K562 (cell line): ENCODE measurements around the gene ZNF566. TPM values are rescaled to one million over a fixed set of nuclear protein-coding genes. Genes with fewer than 3 reads are reported as not detected.

Experiments used
- ATAC-seq: fragments of 200-7000 bp; cut with Tn5 transposase; 3 replicates; pipeline ENCODE4 v1.9.1; 2020; ENCODE audit warnings: moderate library complexity
- BruUV-seq: library from RNA; stranded (reverse); fragments of 400-500 nt; replicated peaks from 2 replicates; lab custom pipeline; 2021; lab: Mats Ljungman, UMichigan
- CTCF ChIA-PET: fragments of 300-600 bp; formaldehyde crosslinking; extraction: SDS; loops from one replicate; lab custom pipeline; 2021; ENCODE audit warnings: low intra/inter-chr PET ratio; lab: Yijun Ruan, JAX
- POLR2A ChIA-PET: fragments of 300-600, 350-650 bp; sonication (Branson Sonifier 250); formaldehyde crosslinking; extraction: SDS; loops from one replicate; lab custom pipeline; 2021; ENCODE audit warnings: antibody characterized with exemption, inconsistent platforms; lab: Yijun Ruan, JAX
- DNase-seq, 4 experiments: peaks; one replicate each; pipeline versions ENCODE4 v3.0.0 to v3.0.0-alpha.2; 2011 to 2018; ENCODE audit warnings: low spot score in 3 of 4, mixed read lengths in 3 of 4; ENCODE audit errors: extremely low read depth in 1 of 4
- FAIRE-seq: peaks from 2 replicates; lab custom pipeline; 2011; peaks lifted over from hg19 to GRCh38; lab: Jason Lieb, UNC
- H2AFZ ChIP-seq: 2 replicates; pipeline ENCODE4 v1.6.0; 2011; ENCODE audit warnings: low read depth, low read length, control low read depth, inconsistent platforms
- H3K27ac ChIP-seq: fragments of 200-600 bp; 3 replicates; pipeline ENCODE4 v1.8.0; 2011; ENCODE audit warnings: low read depth, mild to moderate bottlenecking, control low read depth, inconsistent platforms, low read length, moderate library complexity, mixed read lengths; ENCODE audit errors: extremely low read depth
- H3K27me3 ChIP-seq, 2 experiments: fragments of 300-600 bp in 1 of 2; 2 replicates in 1 of 2; 3 replicates in 1 of 2; pipeline versions ENCODE4 v1.6.0 to v1.8.0; 2011; ENCODE audit warnings: inconsistent platforms in 2 of 2, low read length in 2 of 2, mild to moderate bottlenecking in 1 of 2, mixed read lengths in 1 of 2, moderate library complexity in 1 of 2; ENCODE audit not compliant: control insufficient read depth in 2 of 2, insufficient read depth in 2 of 2
- H3K36me3 ChIP-seq: fragments of 300-600 bp; 3 replicates; pipeline ENCODE4 v1.8.0; 2011; ENCODE audit warnings: mild to moderate bottlenecking, low read length, inconsistent platforms; ENCODE audit not compliant: control insufficient read depth, insufficient read depth
- H3K4me1 ChIP-seq, 2 experiments: fragments of 200-600 bp in 1 of 2; replicated peaks in 1 of 2; 2 replicates in 1 of 2; 3 replicates in 1 of 2; pipeline versions ENCODE4 v1.5.1 to v1.8.0; 2011; ENCODE audit warnings: inconsistent platforms in 2 of 2, low read length in 2 of 2, mild to moderate bottlenecking in 1 of 2, mixed read lengths in 1 of 2, moderate library complexity in 1 of 2; ENCODE audit not compliant: control insufficient read depth in 2 of 2, insufficient read depth in 2 of 2
- H3K4me2 ChIP-seq: 2 replicates; pipeline ENCODE4 v1.6.1; 2011; ENCODE audit warnings: low read length, control low read depth, inconsistent platforms, mixed read lengths; ENCODE audit not compliant: insufficient read depth
- H3K4me3 ChIP-seq: fragments of 200-600 bp; sonication (generic), shearing (Covaris generic); 2 replicates; pipeline ENCODE4 v1.5.1; 2016; ENCODE audit warnings: control low read depth, inconsistent platforms
- H3K79me2 ChIP-seq: fragments of 200-600 bp; 3 replicates; pipeline ENCODE4 v1.8.0; 2011; ENCODE audit warnings: low read length, inconsistent platforms; ENCODE audit not compliant: control insufficient read depth, insufficient read depth
- H3K9ac ChIP-seq, 2 experiments: 2 replicates each; pipeline versions ENCODE4 v1.6.0 to v1.6.1; 2011; ENCODE audit warnings: low read depth in 2 of 2, low read length in 2 of 2, control low read depth in 1 of 2, inconsistent platforms in 1 of 2, mild to moderate bottlenecking in 1 of 2, mixed read lengths in 1 of 2; ENCODE audit not compliant: insufficient read depth in 1 of 2
- H3K9me1 ChIP-seq: one replicate; pipeline ENCODE4 v1.6.0; 2011; ENCODE audit warnings: inconsistent platforms, mild to moderate bottlenecking, low read length, moderate library complexity; ENCODE audit not compliant: control insufficient read depth, insufficient read depth
- H3K9me3 ChIP-seq: replicated peaks from 2 replicates; pipeline ENCODE4 v1.5.1; 2011; ENCODE audit warnings: low read depth, low read length, inconsistent platforms; ENCODE audit not compliant: control insufficient read depth, insufficient read depth
- H4K20me1 ChIP-seq: replicated peaks from 2 replicates; pipeline ENCODE4 v1.6.1; 2011; ENCODE audit warnings: low read length, inconsistent platforms, mixed read lengths; ENCODE audit not compliant: control insufficient read depth, insufficient read depth
- E2F5 ChIP-seq: sonication (generic); formaldehyde crosslinking; IDR thresholded peaks from 2 replicates; pipeline ENCODE4 v1.8.0; 2022; ENCODE audit warnings: mild to moderate bottlenecking, missing genetic modification reagents
- GABPB1 ChIP-seq: sonication (generic); formaldehyde crosslinking; IDR thresholded peaks from 2 replicates; pipeline ENCODE4 v1.8.0; 2022; ENCODE audit warnings: mild to moderate bottlenecking, missing genetic modification reagents
- MED1 ChIP-seq: sonication (generic); formaldehyde crosslinking; IDR thresholded peaks from 2 replicates; pipeline ENCODE4 v1.8.1; 2023; ENCODE audit warnings: missing genetic modification reagents, borderline replicate concordance
- SAFB2 ChIP-seq: fragments of 200-400 bp; formaldehyde crosslinking; IDR thresholded peaks from 2 replicates; pipeline ENCODE4 v1.6.1; 2018; ENCODE audit warnings: borderline replicate concordance, low read length, low read depth, moderate library complexity; ENCODE audit not compliant: severe bottlenecking
- SMARCE1 ChIP-seq: fragments of 450-650 bp; IDR thresholded peaks from 2 replicates; pipeline ENCODE4 v1.7.1; 2016; ENCODE audit warnings: mild to moderate bottlenecking
- ZBTB1 ChIP-seq: sonication (generic); formaldehyde crosslinking; IDR thresholded peaks from 2 replicates; pipeline ENCODE4 v1.8.1; 2023; ENCODE audit warnings: missing genetic modification reagents, low read depth, mild to moderate bottlenecking, borderline replicate concordance
- ZNF212 ChIP-seq: fragments of 450-650 bp; formaldehyde crosslinking; IDR thresholded peaks from 2 replicates; pipeline ENCODE4 v1.4.0; 2020; ENCODE audit warnings: mild to moderate bottlenecking
- ZNF655 ChIP-seq: fragments of 250-450 bp; sonication (Bioruptor Pico); IDR thresholded peaks from 2 replicates; pipeline ENCODE4 v1.5.0; 2021
- WGBS: fragments of 100-300 bp; shearing (Covaris generic); methylation state at CpG from one replicate; pipeline ENCODE4 v1.1.6; 2016; ENCODE audit warnings: low coverage, mixed read lengths; ENCODE audit not compliant: insufficient coverage; ENCODE audit errors: missing lambda C conversion rate; 5-methylcytosine and 5-hydroxymethylcytosine counted together
- in situ Hi-C: fragments of 300-500 bp; cut with MboI; formaldehyde crosslinking; loops from 4 replicates; pipeline ENCODE4 v1.15.0; 2018; ENCODE audit warnings: inconsistent platforms, mixed read lengths
- intact Hi-C: fragments of 100-400 bp; cut with micrococcal nuclease; formaldehyde crosslinking; loops from 2 replicates; pipeline ENCODE4 v1.14.2; 2022
- polyA plus RNA-seq, 8 experiments: library from polyadenylated mRNA; depleted of rRNA in 4 of 8; stranded (reverse) in 5 of 8; unstranded in 3 of 8; fragments of >200 nt; fragmentation: Nextera tagmentation in 2 of 8; fragmentation: Illumina TruSeq in 1 of 8; extraction: Ambion mirVana in 2 of 8; extraction: Trizol in 1 of 8; gene quantifications; 2 replicates each; pipeline versions ENCODE4 v1.2.1 to v1.2.3, GENCODE V29; 2011 to 2014; ENCODE audit warnings: inconsistent platforms in 1 of 8, missing spikeins in 1 of 8
- total RNA-seq, 7 experiments: library from RNA; depleted of rRNA in 6 of 7; stranded (reverse); fragments of >200 nt in 6 of 7; fragmentation: Illumina TruSeq in 2 of 7; extraction: Trizol in 2 of 7; gene quantifications; 2 replicates each; pipeline versions ENCODE4 v1.2.1 to v1.2.3, GENCODE V29; 2011 to 2021; ENCODE audit warnings: low replicate concordance in 1 of 7

Gene ZNF566
- total and polyA plus RNA-seq, 9 of the 15 experiments (the other 6 are each of a cell fraction or from before 2014, with no cell fraction given), result 5.5 to 11.4 (median 9.7) TPM

- TF ChIP-seq SAFB2 (no peak), E2F5 (CRISPR knock-in tag) (no peak), GABPB1 (no peak), ZNF655 (CRISPR knock-in tag) (no peak), SMARCE1 (no peak)
- TF ChIP-seq, all 486 proteins: peak for 0
Observed at GRCh38 chr19:36482876-36483275, 6.5 kb downstream of the ZNF566 start (continued).

- WGBS, result 89% methylated on average over 1 of the region's 1 CpG
- FAIRE-seq (no peak), ATAC-seq (no peak), DNase-seq (no peak)
- in situ Hi-C loops (no loop called here), intact Hi-C loops (no loop called here)
- Histone ChIP-seq H3K27ac (no peak overlapping the region), H3K9ac (no peak overlapping the region), H3K27me3 (no peaks in the 10 kb centered on the region), H3K4me1 (no peaks in the 10 kb centered on the region), H3K4me3 (no peak overlapping the region), H3K4me2 (no peak overlapping the region), H3K79me2 (no peaks in the 10 kb centered on the region), H3K9me3 (no peaks in the 10 kb centered on the region), H3K36me3 (no peaks in the 10 kb centered on the region), H3K9me1 (no peaks in the 10 kb centered on the region), H4K20me1 (no peaks in the 10 kb centered on the region), H2AFZ (no peak overlapping the region)
- CTCF ChIA-PET, result no interaction called here
- BruUV-seq, result no TSS peak
- POLR2A ChIA-PET, result no interaction called here
- TF ChIP-seq ZBTB1 (CRISPR knock-in tag) (no peak), ZNF212 (CRISPR knock-in tag) (no peak), MED1 (no peak)
Observed at GRCh38 chr19:36460046-36460445, 29.3 kb downstream of the ZNF566 start.
